Mucosa of rectum (tissue), 2 donors: ENCODE data around the gene BBS12.

Source experiments
- H3K27ac ChIP-seq, 2 donors: one replicate each; pipeline ENCODE4 v1.7.0; 2013; ENCODE audit warnings: inconsistent platforms in 2 of 2, low read depth in 2 of 2, low read length in 2 of 2
- H3K27me3 ChIP-seq, 2 donors: one replicate each; pipeline ENCODE4 v1.7.0; 2013; ENCODE audit warnings: low read length in 2 of 2; ENCODE audit not compliant: control insufficient read depth in 2 of 2, insufficient read depth in 2 of 2
- H3K36me3 ChIP-seq, 2 donors: one replicate each; pipeline ENCODE4 v1.7.0; 2013; ENCODE audit warnings: low read length in 2 of 2; ENCODE audit not compliant: control insufficient read depth in 2 of 2, insufficient read depth in 2 of 2
- H3K4me1 ChIP-seq, 2 donors: one replicate each; pipeline ENCODE4 v1.7.0; 2013; ENCODE audit warnings: low read length in 2 of 2, mild to moderate bottlenecking in 1 of 2; ENCODE audit not compliant: control insufficient read depth in 2 of 2, insufficient read depth in 2 of 2
- H3K4me3 ChIP-seq, 2 donors: one replicate each; pipeline ENCODE4 v1.7.0; 2013; ENCODE audit warnings: low read length in 2 of 2
- H3K9ac ChIP-seq, 2 donors: one replicate each; pipeline ENCODE4 v1.7.0; 2013; ENCODE audit warnings: low read length in 2 of 2, low read depth in 1 of 2, mild to moderate bottlenecking in 1 of 2
- H3K9me3 ChIP-seq, 2 donors: one replicate each; pipeline ENCODE4 v1.7.0; 2013; ENCODE audit warnings: low read length in 2 of 2; ENCODE audit not compliant: control insufficient read depth in 2 of 2
- donor health status: healthy.
- donor health status: Normal muscosa, but diverticular disease.

Gene BBS12

GRCh38 chr4:122732329-122733026 is at the start of gene BBS12:
Gene BBS12 (plus strand): TSS chr4:122732704. CDS start chr4:122741893, 9,189 bp downstream.
- Histone ChIP-seq H3K27me3 (no peaks in the 10 kb centered on the region), H3K27ac (peak within 1 kb of the TSS; percentile 93 to 94), H3K9ac (peak within 1 kb of the TSS; percentile 77 to 88), H3K36me3 (no peaks in the 10 kb centered on the region), H3K9me3 (no peaks in the 10 kb centered on the region), H3K4me1 (peaks cover 5 to 8% of the 10 kb centered on the region in 2 donors), H3K4me3 (peak within 1 kb of the TSS; percentile 95 to 98)

DNA sequence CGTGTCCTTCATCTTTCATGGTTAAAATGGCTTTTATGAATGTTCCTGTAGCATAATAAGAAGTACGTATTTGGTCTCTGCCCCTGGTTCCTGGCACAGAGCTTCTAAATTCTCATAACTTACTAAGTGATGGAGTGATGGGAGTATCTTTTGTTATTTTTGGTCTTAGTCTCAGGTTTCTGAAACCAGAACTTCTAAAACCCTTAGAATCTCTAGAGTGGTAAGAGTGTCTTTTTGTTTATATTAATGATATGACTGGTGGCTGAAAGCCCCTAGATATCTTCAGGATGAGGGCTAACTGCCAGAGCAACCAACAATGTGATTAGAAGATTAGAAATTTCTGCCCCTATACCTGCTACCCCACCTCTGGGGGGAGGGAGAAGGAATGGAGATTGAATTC is 45.8 kb upstream of the BBS12 start:
- Histone ChIP-seq H3K36me3 (no peaks in the 10 kb centered on the region), H3K27me3 (no peaks in the 10 kb centered on the region), H3K27ac (no peak overlapping the region), H3K9ac (no peak overlapping the region), H3K4me1 (no peaks in the 10 kb centered on the region), H3K9me3 (no peaks in the 10 kb centered on the region), H3K4me3 (no peak overlapping the region)

DNA sequence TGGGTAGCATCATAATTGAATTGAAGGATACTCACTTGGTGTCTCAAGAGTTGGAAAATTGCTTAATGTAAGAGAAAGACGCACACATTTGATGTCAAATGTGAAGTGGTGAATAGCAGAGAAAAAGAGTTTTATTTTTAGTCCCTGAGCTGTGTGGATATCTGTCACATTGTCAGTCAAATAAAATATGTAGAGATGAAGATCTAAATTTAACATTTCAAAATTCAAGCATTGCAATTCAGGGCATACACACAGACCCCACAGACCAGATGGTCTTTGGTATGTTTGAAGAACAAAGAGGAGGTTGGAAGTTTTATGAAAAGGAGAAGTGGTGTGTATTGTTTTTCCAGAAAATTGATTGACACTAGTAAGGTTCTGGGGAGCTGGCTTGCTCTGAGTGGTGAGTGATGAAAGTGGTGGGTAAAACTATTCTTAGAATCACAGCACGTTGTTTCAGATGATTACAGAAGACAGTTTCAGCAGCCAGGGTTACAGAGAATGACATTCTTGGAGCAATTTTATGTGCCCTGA is 44.9 kb upstream of the BBS12 start:
- H3K4me3 ChIP-seq, result no peak overlapping the region
- no peaks in the 10 kb centered on the region for H3K27me3 ChIP-seq
- H3K27ac ChIP-seq, result no peak overlapping the region
- no peaks in the 10 kb centered on the region for H3K36me3 ChIP-seq
- H3K9ac ChIP-seq, result no peak overlapping the region
- no peaks in the 10 kb centered on the region for H3K4me1 ChIP-seq
- H3K9me3 ChIP-seq, result no peaks in the 10 kb centered on the region

GRCh38 chr4:122688529-122689140 is 43.9 kb upstream of the BBS12 start:
- Histone ChIP-seq H3K9me3 (no peaks in the 10 kb centered on the region), H3K36me3 (no peaks in the 10 kb centered on the region), H3K9ac (no peak overlapping the region), H3K27me3 (no peaks in the 10 kb centered on the region), H3K4me3 (no peak overlapping the region), H3K27ac (no peak overlapping the region), H3K4me1 (no peaks in the 10 kb centered on the region)

- H3K9me3 ChIP-seq, result no peaks in the 10 kb centered on the region
- H3K36me3 ChIP-seq, result no peaks in the 10 kb centered on the region
- no peaks in the 10 kb centered on the region for H3K4me1 ChIP-seq
- no peaks in the 10 kb centered on the region for H3K27me3 ChIP-seq
- H3K27ac ChIP-seq, result no peak overlapping the region
- H3K9ac ChIP-seq, result no peak overlapping the region
- no peak overlapping the region for H3K4me3 ChIP-seq
These were observed 42.5 kb upstream of the BBS12 start for GRCh38 chr4:122689972-122690371.

DNA sequence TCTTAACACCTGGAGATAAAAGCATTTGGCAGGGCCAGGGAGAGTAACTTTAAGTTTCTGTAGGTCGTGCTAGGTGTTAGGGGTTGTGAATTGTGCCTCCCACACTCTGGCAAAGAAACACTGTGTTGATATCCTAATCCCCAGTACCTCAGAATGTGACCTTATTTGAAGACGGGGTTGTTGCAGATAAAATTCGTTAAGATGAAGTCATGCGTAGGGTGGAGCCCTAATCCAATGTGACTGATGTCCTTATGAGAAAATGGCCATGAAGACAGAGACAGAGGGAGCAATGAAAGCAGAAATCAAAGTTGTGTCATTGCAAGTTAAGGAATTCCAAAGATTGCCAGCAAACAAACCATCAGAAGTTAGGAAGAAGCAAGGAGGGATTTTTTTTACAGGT is 40.5 kb upstream of the BBS12 start:
- H3K9ac ChIP-seq, result no peak overlapping the region
- H3K27me3 ChIP-seq, result no peaks in the 10 kb centered on the region
- H3K9me3 ChIP-seq, result no peaks in the 10 kb centered on the region
- H3K4me1 ChIP-seq, result no peaks in the 10 kb centered on the region
- H3K4me3 ChIP-seq, result no peak overlapping the region
- no peaks in the 10 kb centered on the region for H3K36me3 ChIP-seq
- H3K27ac ChIP-seq, result no peak overlapping the region

DNA sequence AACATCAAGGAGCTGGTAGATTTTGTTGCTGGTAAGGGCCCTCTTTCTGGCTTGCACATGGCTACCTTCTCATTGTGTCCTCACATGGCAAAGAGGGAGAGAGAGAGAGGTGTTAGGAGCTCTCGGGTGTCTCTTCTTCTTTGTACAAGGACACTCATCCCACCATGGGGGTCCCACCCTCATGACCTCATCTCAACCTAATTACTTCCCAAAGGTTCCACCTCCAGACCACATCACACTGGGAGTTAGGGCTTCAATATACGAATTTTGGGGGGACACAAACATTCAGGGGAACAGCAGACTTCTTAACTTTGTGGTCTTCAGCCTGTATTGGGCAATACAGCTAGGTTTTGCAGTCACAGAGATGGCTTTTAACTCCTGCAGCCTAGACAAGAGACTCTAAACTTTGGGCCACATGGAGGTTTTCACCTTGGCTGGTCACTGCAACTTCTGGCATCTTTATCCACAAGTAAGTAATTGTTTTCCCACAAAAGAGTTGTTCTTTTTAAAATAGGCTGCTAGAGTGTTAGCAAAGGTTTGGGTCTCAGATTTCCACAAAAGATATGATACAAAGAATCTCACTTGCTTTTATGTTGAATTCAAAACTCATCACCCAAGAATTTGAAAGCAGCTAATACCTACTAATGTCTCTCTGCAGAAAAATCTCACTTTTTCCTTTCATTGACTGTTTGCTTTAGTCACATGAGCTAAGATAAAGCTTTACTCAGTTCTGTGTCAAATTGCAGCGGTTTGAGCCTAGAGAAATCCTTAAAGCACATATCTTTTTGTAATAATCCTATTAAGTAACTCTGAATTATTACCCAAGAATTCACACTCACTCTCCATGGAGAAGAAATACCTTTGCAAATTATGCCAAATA is 39.6 kb upstream of the BBS12 start:
- H3K4me3 ChIP-seq, result no peak overlapping the region
- H3K4me1 ChIP-seq, result no peaks in the 10 kb centered on the region
- no peaks in the 10 kb centered on the region for H3K9me3 ChIP-seq
- no peak overlapping the region for H3K9ac ChIP-seq
- no peaks in the 10 kb centered on the region for H3K27me3 ChIP-seq
- no peaks in the 10 kb centered on the region for H3K36me3 ChIP-seq
- H3K27ac ChIP-seq, result no peak overlapping the region

DNA sequence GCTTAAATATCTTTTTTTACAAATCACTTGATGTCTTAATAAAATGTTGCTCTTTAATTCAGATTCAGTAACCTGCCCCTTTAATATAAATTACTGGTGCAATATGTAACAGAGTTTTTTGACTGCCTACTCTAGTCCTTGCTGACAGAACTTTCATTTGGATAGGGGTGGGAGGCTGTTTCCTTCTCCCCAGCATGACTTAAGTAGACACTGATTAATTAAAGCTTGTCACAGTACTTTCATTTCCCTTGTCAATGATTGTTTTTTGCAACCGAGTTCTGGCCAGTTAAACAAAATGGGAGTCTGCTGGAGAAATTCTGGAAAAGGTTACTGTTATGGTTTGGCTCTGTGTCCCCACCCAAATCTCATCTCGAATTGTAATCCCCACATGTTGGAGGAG is 37.3 kb upstream of the BBS12 start:
- no peaks in the 10 kb centered on the region for H3K27me3 ChIP-seq

DNA sequence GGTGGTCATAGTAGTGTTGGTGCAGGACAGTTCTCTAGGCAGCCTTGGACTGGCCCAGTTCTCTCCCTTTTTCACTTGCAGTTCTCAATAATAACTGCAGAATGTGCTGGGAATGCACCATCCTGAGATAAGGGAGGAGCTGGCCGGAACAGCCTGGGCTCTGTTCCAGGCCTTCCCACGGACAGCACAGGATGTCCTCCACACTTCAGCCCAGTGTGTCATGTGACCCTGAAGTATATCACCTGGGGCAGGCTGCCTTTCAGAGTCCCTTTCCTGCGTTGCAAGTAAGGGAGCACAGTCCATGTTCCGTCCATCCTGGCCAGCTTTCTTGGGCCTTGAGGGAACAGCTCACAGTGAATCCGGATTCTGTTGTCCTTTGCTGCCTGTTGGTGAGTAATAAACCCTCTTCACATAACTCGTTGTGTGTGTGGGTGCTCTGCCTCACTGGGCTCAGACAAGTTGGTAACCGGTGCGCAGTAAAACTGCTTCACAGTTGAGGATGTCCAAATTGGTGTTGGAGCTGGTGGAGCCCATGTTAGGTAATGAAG is 32.3 kb upstream of the BBS12 start:
- Histone ChIP-seq H3K27me3 (no peaks in the 10 kb centered on the region), H3K9me3 (no peaks in the 10 kb centered on the region), H3K4me1 (peaks cover 0 to 8% of the 10 kb centered on the region in 2 donors), H3K27ac (no peak overlapping the region), H3K4me3 (peak overlapping the region in 1 of 2 donors; percentile 48), H3K9ac (no peak overlapping the region), H3K36me3 (no peaks in the 10 kb centered on the region)

More for the DNA sequence above, 37.3 kb upstream of the BBS12 start:
- H3K27ac ChIP-seq, result no peak overlapping the region
- H3K9me3 ChIP-seq, result no peaks in the 10 kb centered on the region
- H3K36me3 ChIP-seq, result no peaks in the 10 kb centered on the region
- H3K4me1 ChIP-seq, result peaks cover 0 to under 1% of the 10 kb centered on the region in 2 donors
- no peak overlapping the region for H3K4me3 ChIP-seq
- no peak overlapping the region for H3K9ac ChIP-seq
